Activated CD4-positive, alpha-beta T cell treated with anti-CD3 and anti-CD28 coated beads for 36 hours (primary cell): ENCODE data around the gene TRIM29. TPM values are rescaled to one million over a fixed set of nuclear protein-coding genes. Genes with fewer than 3 reads are reported as not detected.
"Not testable (repeated sequence)": the region's sequence is repeated elsewhere in the genome, so short reads cannot be mapped to it uniquely, and the experiment has no call there.

Experiments
- ATAC-seq: fragments of 200-7000 bp; cut with Tn5 transposase; one replicate; pipeline ENCODE4 v1.10.0; 2021; ENCODE audit warnings: mild to moderate bottlenecking, moderate library complexity
- CTCF ChIA-PET: fragments of 350-600 bp; sonication (Branson Sonifier 250); formaldehyde crosslinking; loops from one replicate; lab custom pipeline; 2021; ENCODE audit warnings: antibody characterized with exemption; lab: Charles Lee
- POLR2A ChIA-PET: fragments of 350-600 bp; sonication (Branson Sonifier 250); formaldehyde crosslinking; loops from one replicate; lab custom pipeline; 2021; ENCODE audit warnings: antibody characterized with exemption, inconsistent platforms; lab: Charles Lee
- DNase-seq: peaks from one replicate; pipeline ENCODE4 v3.0.0-alpha.2; 2020
- H3K27ac Mint-ChIP-seq: one replicate; pipeline ENCODE4 v1.8.0; 2021; ENCODE audit warnings: mixed read lengths
- H3K27me3 Mint-ChIP-seq: one replicate; pipeline ENCODE4 v1.8.0; 2021; ENCODE audit warnings: mixed read lengths
- H3K36me3 Mint-ChIP-seq: one replicate; pipeline ENCODE4 v1.8.0; 2021; ENCODE audit warnings: low read depth, mixed read lengths
- H3K4me1 Mint-ChIP-seq: one replicate; pipeline ENCODE4 v1.8.0; 2021; ENCODE audit warnings: mixed read lengths
- H3K4me3 Mint-ChIP-seq: one replicate; pipeline ENCODE4 v1.8.0; 2021; ENCODE audit warnings: mild to moderate bottlenecking, moderate library complexity, mixed read lengths
- H3K9me3 Mint-ChIP-seq: one replicate; pipeline ENCODE4 v1.8.0; 2021; ENCODE audit warnings: low read depth, mixed read lengths
- intact Hi-C, 2 experiments: fragments of 100-400 bp; cut with DNase I in 1 of 2; cut with micrococcal nuclease in 1 of 2; formaldehyde crosslinking; loops; one replicate each; pipeline versions ENCODE4 v1.14.2 to v1.15.1; 2022 to 2024; cut with DNase I, micrococcal nuclease
- total RNA-seq, 2 experiments: library from RNA; stranded (reverse); gene quantifications; one replicate each; pipeline ENCODE4 v1.2.3, GENCODE V29; 2021

TRIM29 gene
- total RNA-seq, 2 experiments from 2014 or later: not detected

- ChIA-PET POLR2A (no interaction called here), CTCF (interaction anchor here (0.5 kb wide), 1 partner anchor 273 kb away, joined by 3 read pairs; no protein-coding TSS in a partner anchor)
- no peak for ATAC-seq
- no peak for DNase-seq
- no peaks in the 10 kb centered on the region for H3K4me1 Mint-ChIP-seq
- H3K27ac Mint-ChIP-seq: no peak overlapping the region
- peaks cover 25% of the 10 kb centered on the region for H3K27me3 Mint-ChIP-seq
- no peaks in the 10 kb centered on the region for H3K36me3 Mint-ChIP-seq
- H3K4me3 Mint-ChIP-seq: no peak overlapping the region
- H3K9me3 Mint-ChIP-seq: no peaks in the 10 kb centered on the region
- intact Hi-C loops: no loop called here
Measured at GRCh38 chr11:120146413-120147093, 8.6 kb upstream of the TRIM29 start.

DNA sequence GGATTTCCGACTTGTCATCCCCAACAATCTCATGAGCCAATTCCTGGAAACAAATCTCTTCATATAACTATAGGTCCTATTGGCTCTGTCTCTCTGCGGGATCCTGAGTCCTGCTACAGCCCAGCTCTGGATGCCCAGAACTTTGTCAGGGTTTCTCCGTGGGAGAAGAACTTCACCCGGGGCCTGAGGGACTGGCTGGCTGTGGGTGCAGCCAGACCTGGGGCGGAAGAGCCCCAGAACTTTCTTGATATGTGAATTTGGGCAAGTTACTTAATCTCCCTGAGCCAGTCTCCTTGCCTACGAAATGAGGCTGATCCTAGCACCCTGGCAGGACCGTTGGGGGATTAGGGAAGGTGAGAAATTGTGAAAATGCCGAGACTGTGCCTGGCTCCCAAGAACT, 6.6 kb upstream of the TRIM29 start:
- ChIA-PET CTCF (no interaction called here), POLR2A (no interaction called here)
- Mint-ChIP-seq H3K27me3 (peaks cover 22% of the 10 kb centered on the region), H3K36me3 (no peaks in the 10 kb centered on the region), H3K4me1 (no peaks in the 10 kb centered on the region), H3K27ac (no peak overlapping the region), H3K4me3 (no peak overlapping the region), H3K9me3 (no peaks in the 10 kb centered on the region)
- no peak for DNase-seq
- intact Hi-C loops: no loop called here
- no peak for ATAC-seq

GRCh38 chr11:120143472-120143871, 5.6 kb upstream of the TRIM29 start:
- intact Hi-C loops, H3K9me3 Mint-ChIP-seq, CTCF ChIA-PET, H3K4me1 Mint-ChIP-seq, H3K4me3 Mint-ChIP-seq, H3K36me3 Mint-ChIP-seq, H3K27ac Mint-ChIP-seq, DNase-seq, POLR2A ChIA-PET, ATAC-seq: not testable (repeated sequence)
- peaks cover 22% of the 10 kb centered on the region for H3K27me3 Mint-ChIP-seq

GRCh38 chr11:120142441-120143100, 4.7 kb upstream of the TRIM29 start:
- DNase-seq (no peak), ATAC-seq (no peak)
- intact Hi-C loops: no loop called here
- no peak overlapping the region for H3K4me3 Mint-ChIP-seq
- POLR2A ChIA-PET: no interaction called here
- CTCF ChIA-PET: no interaction called here
- no peak overlapping the region for H3K27ac Mint-ChIP-seq
- peaks cover 16% of the 10 kb centered on the region for H3K27me3 Mint-ChIP-seq
- no peaks in the 10 kb centered on the region for H3K4me1 Mint-ChIP-seq
- H3K36me3 Mint-ChIP-seq: no peaks in the 10 kb centered on the region
- H3K9me3 Mint-ChIP-seq: no peaks in the 10 kb centered on the region

DNA sequence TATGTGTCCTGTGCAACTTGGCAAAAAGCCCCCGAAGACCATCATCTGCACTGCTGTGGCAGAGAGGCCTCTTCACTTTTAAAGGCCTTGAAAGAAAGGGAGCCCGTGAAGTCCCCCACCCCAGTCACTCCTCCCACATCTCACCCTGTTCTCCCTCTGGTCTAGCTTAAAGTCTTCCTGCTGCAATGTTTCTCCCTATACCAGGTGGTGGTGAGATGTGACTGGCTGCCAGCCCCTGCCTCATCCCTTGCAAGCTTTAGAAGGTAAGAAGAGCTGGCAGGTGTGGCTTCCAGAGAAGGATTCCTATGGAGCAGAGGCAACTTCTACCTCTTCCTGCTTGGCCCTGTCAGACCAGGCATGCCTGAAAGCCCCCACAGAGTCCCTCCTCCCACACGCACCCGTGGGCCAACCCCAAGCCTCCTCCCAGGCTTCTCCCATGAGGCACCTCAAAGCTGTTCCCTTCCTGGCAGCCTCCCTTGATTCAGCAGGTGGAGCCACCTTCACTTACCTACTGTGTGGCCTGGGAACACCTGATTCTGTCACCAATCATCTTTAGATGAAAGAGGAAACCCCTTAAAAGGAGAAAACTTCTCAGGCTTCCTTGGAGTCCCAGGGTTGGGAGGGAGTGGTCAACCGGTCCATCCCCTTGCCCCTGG, 4.0 kb upstream of the TRIM29 start:
- Mint-ChIP-seq H3K9me3 (no peaks in the 10 kb centered on the region), H3K4me3 (no peak overlapping the region), H3K27me3 (peaks cover 16% of the 10 kb centered on the region), H3K27ac (no peak overlapping the region), H3K4me1 (no peaks in the 10 kb centered on the region), H3K36me3 (no peaks in the 10 kb centered on the region)
- CTCF ChIA-PET: interaction anchor here (0.6 kb wide), 2 partner anchors 162 to 757 kb away, joined by 3 read pairs; no protein-coding TSS in a partner anchor
- POLR2A ChIA-PET: no interaction called here
- intact Hi-C loops: no loop called here
- DNase-seq: no peak
- no peak for ATAC-seq

GRCh38 chr11:120141113-120141767, 3.3 kb upstream of the TRIM29 start:
- Mint-ChIP-seq H3K36me3 (no peaks in the 10 kb centered on the region), H3K27ac (no peak overlapping the region), H3K27me3 (peaks cover 13% of the 10 kb centered on the region), H3K4me1 (no peaks in the 10 kb centered on the region), H3K4me3 (no peak overlapping the region), H3K9me3 (no peaks in the 10 kb centered on the region)
- DNase-seq: no peak
- ATAC-seq: no peak
- POLR2A ChIA-PET: no interaction called here
- intact Hi-C loops: no loop called here
- CTCF ChIA-PET: interaction anchor here (0.6 kb wide), 1 partner anchor 163 kb away, joined by 3 read pairs; no protein-coding TSS in a partner anchor

GRCh38 chr11:120139316-120140069, 1.6 kb upstream of the TRIM29 start:
- ATAC-seq: no peak
- Mint-ChIP-seq H3K4me3 (no peak overlapping the region), H3K27me3 (peaks cover 4% of the 10 kb centered on the region), H3K36me3 (no peaks in the 10 kb centered on the region), H3K9me3 (no peaks in the 10 kb centered on the region), H3K27ac (no peak overlapping the region), H3K4me1 (no peaks in the 10 kb centered on the region)
- ChIA-PET CTCF (no interaction called here), POLR2A (no interaction called here)
- DNase-seq: no peak
- intact Hi-C loops: no loop called here

DNA sequence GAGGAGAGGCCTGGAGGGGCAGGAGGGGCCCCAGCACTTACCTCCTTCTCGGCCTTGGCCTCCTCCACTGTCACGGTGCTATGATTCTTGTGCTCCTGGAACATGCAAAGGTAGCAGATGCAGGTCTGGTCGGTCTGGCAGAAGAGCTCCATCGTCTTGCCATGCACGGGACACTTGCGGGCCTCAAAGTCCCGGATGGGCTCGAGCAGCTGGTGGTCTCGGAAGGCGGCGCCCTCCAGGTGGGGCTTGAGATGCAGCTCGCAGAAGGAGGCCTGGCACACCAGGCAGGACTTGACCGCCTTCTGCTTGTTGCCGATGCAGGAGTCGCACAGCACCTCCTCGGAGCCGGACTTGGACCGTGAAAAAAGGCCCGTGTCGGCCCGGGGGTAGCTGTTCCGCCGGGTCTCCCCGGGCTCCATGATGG, 714 bp downstream of the TRIM29 start:
- CTCF ChIA-PET: interaction anchor here (0.5 kb wide), 1 partner anchor 411 kb away, joined by 3 read pairs; no protein-coding TSS in a partner anchor
- intact Hi-C loops: no loop called here
- DNase-seq (no peak), ATAC-seq (no peak)
- Mint-ChIP-seq H3K4me3 (no peak overlapping the region), H3K27me3 (peaks cover 4% of the 10 kb centered on the region), H3K9me3 (no peaks in the 10 kb centered on the region), H3K27ac (no peak overlapping the region), H3K36me3 (no peaks in the 10 kb centered on the region), H3K4me1 (no peaks in the 10 kb centered on the region)
- POLR2A ChIA-PET: no interaction called here

DNA sequence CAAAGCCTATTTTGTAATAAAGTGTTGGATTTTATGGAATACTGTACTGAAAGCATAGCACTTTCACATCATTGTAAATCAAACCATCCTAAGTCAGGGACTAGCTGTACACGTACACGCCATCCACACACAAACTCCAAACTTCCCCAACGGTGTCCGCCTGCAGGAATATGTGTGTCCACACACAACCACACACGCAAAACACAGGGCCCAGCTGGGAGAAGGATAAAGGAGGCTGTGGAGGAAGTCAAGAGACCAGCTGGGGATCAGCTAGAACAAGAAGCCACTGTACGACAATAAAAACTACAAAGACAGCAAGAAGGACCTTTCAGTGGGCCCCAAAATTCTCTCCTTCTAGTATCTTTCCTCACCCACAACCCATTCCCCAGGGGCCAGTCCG, 1.6 kb downstream of the TRIM29 start:
- Mint-ChIP-seq H3K9me3 (no peaks in the 10 kb centered on the region), H3K27me3 (peaks cover 4% of the 10 kb centered on the region), H3K4me3 (no peak overlapping the region), H3K36me3 (no peaks in the 10 kb centered on the region), H3K27ac (no peak overlapping the region), H3K4me1 (no peaks in the 10 kb centered on the region)
- DNase-seq (no peak), ATAC-seq (no peak)
- ChIA-PET CTCF (interaction anchor here (0.7 kb wide), 1 partner anchor 303 kb away, joined by 4 read pairs; no protein-coding TSS in a partner anchor), POLR2A (no interaction called here)
- intact Hi-C loops: no loop called here

GRCh38 chr11:120135838-120136237, 2.1 kb downstream of the TRIM29 start:
- ATAC-seq (no peak), DNase-seq (no peak)
- peaks cover 4% of the 10 kb centered on the region for H3K27me3 Mint-ChIP-seq
- ChIA-PET POLR2A (no interaction called here), CTCF (interaction anchor here (0.7 kb wide), 1 partner anchor 302 kb away, joined by 4 read pairs; no protein-coding TSS in a partner anchor)
- H3K27ac Mint-ChIP-seq: no peak overlapping the region
- H3K4me3 Mint-ChIP-seq: no peak overlapping the region
- H3K36me3 Mint-ChIP-seq: no peaks in the 10 kb centered on the region
- no peaks in the 10 kb centered on the region for H3K4me1 Mint-ChIP-seq
- no peaks in the 10 kb centered on the region for H3K9me3 Mint-ChIP-seq
- intact Hi-C loops: no loop called here

GRCh38 chr11:120134931-120135228, 3.0 kb downstream of the TRIM29 start:
- Mint-ChIP-seq H3K4me3 (no peak overlapping the region), H3K9me3 (no peaks in the 10 kb centered on the region), H3K27me3 (no peaks in the 10 kb centered on the region), H3K4me1 (no peaks in the 10 kb centered on the region), H3K27ac (no peak overlapping the region), H3K36me3 (no peaks in the 10 kb centered on the region)
- ChIA-PET POLR2A (no interaction called here), CTCF (interaction anchor here (0.7 kb wide), 1 partner anchor 526 kb away, joined by 3 read pairs; no protein-coding TSS in a partner anchor)
- no peak for ATAC-seq
- intact Hi-C loops: no loop called here
- no peak for DNase-seq
